HepG2 (cell line): ENCODE results near the gene EPPIN. TPM values are rescaled to one million over a fixed set of nuclear protein-coding genes. Genes with fewer than 3 reads are reported as not detected.

ENCODE experiments used
- ATAC-seq: fragments of 200-7000 bp; cut with Tn5 transposase; 3 replicates; pipeline ENCODE4 v1.9.1; 2020; ENCODE audit warnings: mild to moderate bottlenecking, moderate library complexity
- BruUV-seq: library from RNA; stranded (reverse); fragments of 400-500 nt; replicated peaks from 2 replicates; lab custom pipeline; 2021; lab: Mats Ljungman, UMichigan
- CTCF ChIA-PET: fragments of 300-600 bp; formaldehyde crosslinking; extraction: SDS; loops from one replicate; lab custom pipeline; 2021; ENCODE audit warnings: low total read pairs, inconsistent platforms, low intra/inter-chr PET ratio; lab: Yijun Ruan, JAX
- POLR2A ChIA-PET: fragments of 350-600 bp; sonication (Branson Sonifier 250); formaldehyde crosslinking; loops from one replicate; lab custom pipeline; 2020; ENCODE audit warnings: antibody characterized with exemption, inconsistent platforms; lab: Yijun Ruan, JAX
- DNase-seq: peaks from one replicate; pipeline ENCODE4 v3.0.0-alpha.2; 2015; ENCODE audit warnings: low spot score
- FAIRE-seq: peaks from 3 replicates; lab custom pipeline; 2011; peaks lifted over from hg19 to GRCh38; lab: Jason Lieb, UNC
- H2AFZ ChIP-seq: one replicate; pipeline ENCODE4 v1.6.1; 2011; ENCODE audit warnings: low read length, inconsistent platforms
- H3K27ac ChIP-seq: fragments of 300-600 bp; 3 replicates; pipeline ENCODE4 v1.8.0; 2011; ENCODE audit warnings: mixed run types, mild to moderate bottlenecking, mixed read lengths, low read length, inconsistent platforms; ENCODE audit not compliant: insufficient read depth; ENCODE audit errors: extremely low read length
- H3K27me3 ChIP-seq, 2 experiments: fragments of 200-600 bp in 1 of 2; 2 replicates in 1 of 2; 3 replicates in 1 of 2; pipeline versions ENCODE4 v1.6.0 to v1.8.0; 2011; ENCODE audit warnings: low read length in 2 of 2, mild to moderate bottlenecking in 2 of 2, moderate library complexity in 2 of 2, inconsistent platforms in 1 of 2; ENCODE audit not compliant: insufficient read depth in 2 of 2, control insufficient read depth in 1 of 2
- H3K36me3 ChIP-seq, 2 experiments: fragments of 200-600 bp in 1 of 2; replicated peaks in 1 of 2; 2 replicates in 1 of 2; 3 replicates in 1 of 2; pipeline versions ENCODE4 v1.5.1 to v1.8.0; 2011; ENCODE audit warnings: low read length in 2 of 2, inconsistent platforms in 1 of 2; ENCODE audit not compliant: insufficient read depth in 2 of 2, control insufficient read depth in 1 of 2
- H3K4me1 ChIP-seq: 2 replicates; pipeline ENCODE4 v1.5.1; 2012; ENCODE audit warnings: low read length, inconsistent platforms; ENCODE audit not compliant: insufficient read depth
- H3K4me2 ChIP-seq: 2 replicates; pipeline ENCODE4 v1.6.0; 2011; ENCODE audit warnings: low read depth, low read length, inconsistent platforms
- H3K4me3 ChIP-seq, 3 experiments: fragments of 200-600 bp in 1 of 3; sonication (generic), shearing (Covaris generic) in 1 of 3; replicated peaks in 1 of 3; 2 replicates each; pipeline ENCODE4 v1.5.1; 2011 to 2016; ENCODE audit warnings: low read length in 3 of 3, inconsistent platforms in 2 of 3, low read depth in 2 of 3, mild to moderate bottlenecking in 2 of 3, control low read depth in 1 of 3, mixed read lengths in 1 of 3; ENCODE audit not compliant: insufficient read depth in 1 of 3
- H3K79me2 ChIP-seq: one replicate; pipeline ENCODE4 v1.6.1; 2011; ENCODE audit warnings: low read length, inconsistent platforms; ENCODE audit not compliant: insufficient read depth
- H3K9ac ChIP-seq: 2 replicates; pipeline ENCODE4 v1.6.0; 2011; ENCODE audit warnings: mild to moderate bottlenecking, low read depth, low read length, inconsistent platforms; ENCODE audit not compliant: insufficient read depth
- H3K9me3 ChIP-seq: 2 replicates; pipeline ENCODE4 v1.5.1; 2012; ENCODE audit warnings: mild to moderate bottlenecking, low read length
- H4K20me1 ChIP-seq: 2 replicates; pipeline ENCODE4 v1.6.0; 2011; ENCODE audit warnings: inconsistent platforms, mild to moderate bottlenecking, low read length, moderate library complexity; ENCODE audit not compliant: insufficient read depth
- ATF7-NPFF ChIP-seq: sonication (generic); formaldehyde crosslinking; IDR thresholded peaks from 2 replicates; pipeline ENCODE4 v1.8.1; 2023; ENCODE audit warnings: mild to moderate bottlenecking, low read depth, missing genetic modification reagents, moderate library complexity
- E2F1 ChIP-seq: sonication (generic); formaldehyde crosslinking; IDR thresholded peaks from 2 replicates; pipeline ENCODE4 v1.5.0; 2020; ENCODE audit warnings: missing genetic modification reagents
- HIVEP1 ChIP-seq: sonication (generic); formaldehyde crosslinking; IDR thresholded peaks from 2 replicates; pipeline ENCODE4 v1.4.0; 2020; ENCODE audit warnings: mild to moderate bottlenecking, missing genetic modification reagents
- HMG20B ChIP-seq: conservative IDR thresholded peaks from 2 replicates; pipeline ENCODE4 v1.6.1; 2016; ENCODE audit warnings: missing genetic modification reagents, missing compliant biosample characterization
- HOXD1 ChIP-seq: sonication (generic); formaldehyde crosslinking; IDR thresholded peaks from 2 replicates; pipeline ENCODE4 v1.5.0; 2020; ENCODE audit warnings: missing genetic modification reagents
- RBM39 ChIP-seq: fragments of 200-400 bp; formaldehyde crosslinking; IDR thresholded peaks from one replicate; pipeline ENCODE4 v1.6.1; 2018; ENCODE audit warnings: antibody characterized with exemption, mild to moderate bottlenecking, low read depth, low read length; ENCODE audit not compliant: poor library complexity, severe bottlenecking
- TCF12 ChIP-seq, 2 experiments: fragments of 450-650 bp in 1 of 2; sonication (generic) in 1 of 2; formaldehyde crosslinking in 1 of 2; IDR thresholded peaks; 2 replicates each; pipeline versions ENCODE4 v1.6.1 to v1.8.0; 2017 to 2022; ENCODE audit warnings: antibody characterized with exemption in 1 of 2, mild to moderate bottlenecking in 1 of 2, missing genetic modification reagents in 1 of 2, moderate library complexity in 1 of 2
- XRCC5 ChIP-seq: fragments of 200-400 bp; formaldehyde crosslinking; optimal IDR thresholded peaks from 2 replicates; pipeline ENCODE3; 2017; ENCODE audit warnings: mild to moderate bottlenecking, low read length
- ZBTB39 ChIP-seq: sonication (generic); formaldehyde crosslinking; IDR thresholded peaks from 2 replicates; pipeline ENCODE4 v1.5.0; 2020; ENCODE audit warnings: missing genetic modification reagents
- ZBTB43 ChIP-seq: sonication (generic); formaldehyde crosslinking; conservative IDR thresholded peaks from 2 replicates; pipeline ENCODE4 v1.4.0; 2020; ENCODE audit warnings: missing genetic modification reagents
- ZFP91 ChIP-seq: sonication (generic); formaldehyde crosslinking; IDR thresholded peaks from 2 replicates; pipeline ENCODE4 v1.9.0; 2022; ENCODE audit warnings: missing genetic modification reagents, mild to moderate bottlenecking, borderline replicate concordance
- ZNF263 ChIP-seq: sonication (generic); formaldehyde crosslinking; IDR thresholded peaks from 2 replicates; pipeline ENCODE4 v1.4.0; 2020; ENCODE audit warnings: missing genetic modification reagents
- WGBS: methylation state at CpG from one replicate; pipeline ENCODE4 v1.1.6; 2017; ENCODE audit warnings: low lambda C conversion rate; 5-methylcytosine and 5-hydroxymethylcytosine counted together
- in situ Hi-C: cut with HindIII; loops from 2 replicates; pipeline ENCODE4 v1.10.0; 2017; ENCODE audit warnings: low pct_unique_long_range_greater_than_20kb; ENCODE audit not compliant: extremely low pct_ligation_motif_present
- intact Hi-C: fragments of 100-400 bp; cut with micrococcal nuclease; formaldehyde crosslinking; loops from one replicate; pipeline ENCODE4 v1.10.0; 2022; ENCODE audit not compliant: unreplicated experiment
- polyA plus RNA-seq, 8 experiments: library from polyadenylated mRNA; depleted of rRNA in 3 of 8; stranded (reverse) in 7 of 8; unstranded in 1 of 8; fragments of >200 nt; fragmentation: Illumina TruSeq in 4 of 8; extraction: Trizol in 4 of 8; gene quantifications; 2 replicates each; pipeline versions ENCODE4 v1.2.1 to v1.2.3, GENCODE V29; 2011 to 2016; ENCODE audit warnings: low read depth in 4 of 8, missing spikeins in 1 of 8, mixed read lengths in 1 of 8; ENCODE audit not compliant: insufficient read depth in 1 of 8
- total RNA-seq, 5 experiments: library from RNA; depleted of rRNA; stranded (reverse); fragments of >200 nt; fragmentation: Illumina TruSeq; extraction: Trizol; gene quantifications; 2 replicates each; pipeline ENCODE4 v1.2.3, GENCODE V29; 2016; ENCODE audit warnings: low read depth in 1 of 5

EPPIN gene
- total and polyA plus RNA-seq, 2 of the 13 experiments (the other 11 are each of a cell fraction or from before 2014, with no cell fraction given): not detected

- Histone ChIP-seq H3K27ac (no peak overlapping the region), H3K79me2 (no peaks in the 10 kb centered on the region), H3K4me3 (no peak overlapping the region), H2AFZ (no peak overlapping the region), H3K36me3 (no peaks in the 10 kb centered on the region), H3K4me1 (no peaks in the 10 kb centered on the region), H3K27me3 (peaks cover 2 to 10% of the 10 kb centered on the region in 2 experiments; a peak in 2 of 5 replicates), H3K9ac (no peak overlapping the region), H3K9me3 (no peaks in the 10 kb centered on the region), H3K4me2 (no peak overlapping the region), H4K20me1 (no peaks in the 10 kb centered on the region)
- TF ChIP-seq HMG20B (CRISPR knock-in tag) (no peak), XRCC5 (no peak), E2F1 (CRISPR knock-in tag) (no peak)
- POLR2A ChIA-PET: no interaction called here
- ATAC-seq: no peak
- in situ Hi-C loops (no loop called here), intact Hi-C loops (no loop called here)
- no peak for FAIRE-seq
- CTCF ChIA-PET: no interaction called here
- DNase-seq: no peak
- no TSS peak for BruUV-seq
- 9% methylated on average over 2 of the region's 2 CpGs for WGBS
These were observed 17.6 kb upstream of the EPPIN start for GRCh38 chr20:45564760-45565276.

GRCh38 chr20:45555198-45555597, 8.0 kb upstream of the EPPIN start:
- Histone ChIP-seq H3K4me3 (no peak overlapping the region), H3K9ac (no peak overlapping the region), H2AFZ (no peak overlapping the region), H3K9me3 (no peaks in the 10 kb centered on the region), H3K79me2 (no peaks in the 10 kb centered on the region), H3K4me1 (no peaks in the 10 kb centered on the region), H3K36me3 (no peaks in the 10 kb centered on the region), H3K27ac (no peak overlapping the region), H3K27me3 (peaks cover 1 to 17% of the 10 kb centered on the region in 2 experiments; a peak in 2 of 5 replicates), H4K20me1 (no peaks in the 10 kb centered on the region), H3K4me2 (no peak overlapping the region)
- 0% methylated on average over 1 of the region's 1 CpG for WGBS
- no TSS peak for BruUV-seq
- ATAC-seq: no peak
- FAIRE-seq: no peak
- ChIA-PET CTCF (no interaction called here), POLR2A (no interaction called here)
- in situ Hi-C loops (no loop called here), intact Hi-C loops (no loop called here)
- DNase-seq: no peak
- TF ChIP-seq TCF12 (IDR thresholded peaks at IDR 0.05) (no peak), TCF12 (CRISPR knock-in tag; IDR thresholded peaks at IDR 0.05) (no peak), ZNF263 (CRISPR knock-in tag) (no peak), ZBTB43 (no peak), HIVEP1 (no peak), RBM39 (no peak), ZBTB39 (CRISPR knock-in tag) (no peak), ATF7-NPFF (CRISPR knock-in tag) (no peak), HOXD1 (CRISPR knock-in tag) (no peak), ZFP91 (no peak)
